IMR-90 (cell line): ENCODE results near the gene NPAS3. TPM values are rescaled to one million over a fixed set of nuclear protein-coding genes. Genes with fewer than 3 reads are reported as not detected.

Experiments
- ATAC-seq: fragments of 200-7000 bp; cut with Tn5 transposase; 2 replicates; pipeline ENCODE4 v1.9.1; 2020; ENCODE audit warnings: low read depth, mild to moderate bottlenecking, moderate library complexity
- BruUV-seq: library from RNA; stranded (reverse); fragments of 400-500 nt; replicated peaks from 2 replicates; lab custom pipeline; 2021; lab: Mats Ljungman, UMichigan
- CTCF ChIA-PET: fragments of 300-600 bp; formaldehyde crosslinking; extraction: SDS; loops from one replicate; lab custom pipeline; 2021; ENCODE audit warnings: antibody characterized with exemption; lab: Yijun Ruan, JAX
- POLR2A ChIA-PET: fragments of 300-600 bp; sonication (Branson Sonifier 250); formaldehyde crosslinking; loops from one replicate; lab custom pipeline; 2022; ENCODE audit warnings: antibody characterized with exemption; ENCODE audit not compliant: unreplicated experiment; lab: Charles Lee
- DNase-seq: peaks from one replicate; pipeline ENCODE4 v3.0.0; 2013
- H2AFZ ChIP-seq: replicated peaks from 2 replicates; pipeline ENCODE3; 2013; ENCODE audit warnings: low read length, mild to moderate bottlenecking; ENCODE audit not compliant: poor library complexity
- H2AK5ac ChIP-seq: 2 replicates; pipeline ENCODE4 v1.6.1; 2013; ENCODE audit warnings: low read depth, low read length, inconsistent platforms
- H2AK9ac ChIP-seq: replicated peaks from 2 replicates; pipeline ENCODE3; 2013; ENCODE audit warnings: mild to moderate bottlenecking, low read depth, low read length, moderate library complexity; ENCODE audit not compliant: poor library complexity
- H2BK120ac ChIP-seq: 2 replicates; pipeline ENCODE4 v1.6.1; 2013; ENCODE audit warnings: low read depth, low read length, inconsistent platforms
- H2BK15ac ChIP-seq: 3 replicates; pipeline ENCODE4 v1.6.1; 2013; ENCODE audit warnings: low read depth, low read length, inconsistent platforms
- H2BK20ac ChIP-seq: 2 replicates; pipeline ENCODE4 v1.6.1; 2013; ENCODE audit warnings: low read depth, mild to moderate bottlenecking, inconsistent platforms, low read length, moderate library complexity
- H2BK5ac ChIP-seq: 2 replicates; pipeline ENCODE4 v1.6.1; 2013; ENCODE audit warnings: mild to moderate bottlenecking, low read depth, low read length, inconsistent platforms; ENCODE audit not compliant: poor library complexity, severe bottlenecking
- H3K14ac ChIP-seq: replicated peaks from 2 replicates; pipeline ENCODE4 v1.6.1; 2013; ENCODE audit warnings: low read depth, low read length, inconsistent platforms
- H3K18ac ChIP-seq: 2 replicates; pipeline ENCODE4 v1.6.1; 2013; ENCODE audit warnings: low read depth, low read length, control low read depth
- H3K23ac ChIP-seq: 2 replicates; pipeline ENCODE4 v1.6.1; 2013; ENCODE audit warnings: low read depth, low read length, inconsistent platforms
- H3K27ac ChIP-seq: 2 replicates; pipeline ENCODE4 v1.5.1; 2013; ENCODE audit warnings: mild to moderate bottlenecking, control low read depth, low read length; ENCODE audit not compliant: insufficient read depth
- H3K27me3 ChIP-seq: 2 replicates; pipeline ENCODE4 v1.6.1; 2013; ENCODE audit warnings: low read length; ENCODE audit not compliant: control insufficient read depth, insufficient read depth
- H3K36me3 ChIP-seq: 2 replicates; pipeline ENCODE4 v1.6.1; 2013; ENCODE audit warnings: low read length, mixed read lengths; ENCODE audit not compliant: control insufficient read depth, insufficient read depth
- H3K4ac ChIP-seq: 2 replicates; pipeline ENCODE4 v1.6.1; 2013; ENCODE audit warnings: low read depth, low read length, inconsistent platforms
- H3K4me1 ChIP-seq: 2 replicates; pipeline ENCODE4 v1.6.1; 2013; ENCODE audit warnings: low read length, mixed read lengths; ENCODE audit not compliant: control insufficient read depth, insufficient read depth
- H3K4me2 ChIP-seq: 2 replicates; pipeline ENCODE4 v1.6.1; 2013; ENCODE audit warnings: low read depth, mild to moderate bottlenecking, control low read depth, low read length, moderate library complexity
- H3K4me3 ChIP-seq: 2 replicates; pipeline ENCODE4 v1.5.1; 2013; ENCODE audit warnings: low read depth, mild to moderate bottlenecking, control low read depth, low read length, moderate library complexity; ENCODE audit not compliant: insufficient read depth
- H3K56ac ChIP-seq: 2 replicates; pipeline ENCODE4 v1.6.1; 2013; ENCODE audit warnings: low read length, inconsistent platforms; ENCODE audit not compliant: insufficient read depth; ENCODE audit errors: extremely low read depth
- H3K79me1 ChIP-seq, 2 experiments: 2 replicates each; pipeline ENCODE4 v1.6.1; 2013; ENCODE audit warnings: low read length in 2 of 2, inconsistent platforms in 1 of 2, low read depth in 1 of 2
- H3K9ac ChIP-seq: 2 replicates; pipeline ENCODE4 v1.6.1; 2013; ENCODE audit warnings: low read depth, low read length, control low read depth
- H3K9me1 ChIP-seq: 2 replicates; pipeline ENCODE4 v1.6.1; 2013; ENCODE audit warnings: low read length, inconsistent platforms; ENCODE audit not compliant: insufficient read depth
- H3K9me3 ChIP-seq: 2 replicates; pipeline ENCODE4 v1.6.1; 2013; ENCODE audit warnings: low read length; ENCODE audit not compliant: control insufficient read depth, insufficient read depth
- H4K20me1 ChIP-seq: 2 replicates; pipeline ENCODE4 v1.6.1; 2013; ENCODE audit warnings: low read length, inconsistent platforms; ENCODE audit not compliant: insufficient read depth
- H4K5ac ChIP-seq: 2 replicates; pipeline ENCODE4 v1.6.1; 2013; ENCODE audit warnings: mild to moderate bottlenecking, low read depth, low read length, control low read depth
- H4K8ac ChIP-seq, 2 experiments: 2 replicates each; pipeline ENCODE4 v1.6.1; 2013; ENCODE audit warnings: low read depth in 2 of 2, low read length in 2 of 2, control low read depth in 1 of 2, inconsistent platforms in 1 of 2
- H4K91ac ChIP-seq: 2 replicates; pipeline ENCODE4 v1.6.1; 2013; ENCODE audit warnings: low read depth, low read length, inconsistent platforms; ENCODE audit not compliant: insufficient read depth
- BHLHE40 ChIP-seq: fragments of 150-350 bp; IDR thresholded peaks from 2 replicates; pipeline ENCODE4 v1.6.1; 2016; ENCODE audit warnings: mild to moderate bottlenecking, low read depth, low read length
- CEBPB ChIP-seq: IDR thresholded peaks from 2 replicates; pipeline ENCODE4 v1.6.1; 2012; ENCODE audit warnings: low read depth, low read length, improper control_type of control experiment
- CHD1 ChIP-seq: IDR thresholded peaks from 2 replicates; pipeline ENCODE4 v1.6.1; 2012; ENCODE audit warnings: low read depth, low read length, improper control_type of control experiment
- FOS ChIP-seq: fragments of 150-350 bp; IDR thresholded peaks from 2 replicates; pipeline ENCODE4 v1.6.1; 2016; ENCODE audit warnings: low read depth, low read length
- MAFK ChIP-seq: IDR thresholded peaks from 2 replicates; pipeline ENCODE4 v1.6.1; 2012; ENCODE audit warnings: low read depth, low read length, improper control_type of control experiment
- MAZ ChIP-seq: IDR thresholded peaks from 2 replicates; pipeline ENCODE4 v1.6.1; 2012; ENCODE audit warnings: low read depth, mild to moderate bottlenecking, low read length, improper control_type of control experiment, moderate library complexity, borderline replicate concordance
- MXI1 ChIP-seq: IDR thresholded peaks from 2 replicates; pipeline ENCODE4 v1.6.1; 2012; ENCODE audit warnings: low read depth, mild to moderate bottlenecking, low read length, moderate library complexity, borderline replicate concordance
- NFE2L2 ChIP-seq: fragments of 150-350 bp; IDR thresholded peaks from 2 replicates; pipeline ENCODE4 v1.6.1; 2016; ENCODE audit warnings: low read depth, mild to moderate bottlenecking, low read length
- POLR2A ChIP-seq: IDR thresholded peaks from 2 replicates; pipeline ENCODE4 v1.6.1; 2012; ENCODE audit warnings: mild to moderate bottlenecking, low read depth, low read length
- RAD21 ChIP-seq: IDR thresholded peaks from 2 replicates; pipeline ENCODE4 v1.6.1; 2012; ENCODE audit warnings: low read length, improper control_type of control experiment
- RCOR1 ChIP-seq: IDR thresholded peaks from 2 replicates; pipeline ENCODE4 v1.6.1; 2012; ENCODE audit warnings: mild to moderate bottlenecking, low read length, improper control_type of control experiment; ENCODE audit not compliant: insufficient replicate concordance
- RFX5 ChIP-seq: IDR thresholded peaks from 2 replicates; pipeline ENCODE4 v1.8.0; 2012; ENCODE audit warnings: low read depth, mild to moderate bottlenecking, low read length, moderate library complexity
- SMC3 ChIP-seq: fragments of 150-350 bp; IDR thresholded peaks from 2 replicates; pipeline ENCODE4 v1.6.1; 2016; ENCODE audit warnings: low read depth, mild to moderate bottlenecking, antibody characterized with exemption, low read length, moderate library complexity
- USF2 ChIP-seq: fragments of 150-350 bp; IDR thresholded peaks from 2 replicates; pipeline ENCODE4 v1.6.1; 2017; ENCODE audit warnings: mild to moderate bottlenecking, antibody characterized with exemption, low read length, low read depth
- WGBS, 2 experiments: methylation state at CpG; one replicate each; pipeline versions ENCODE4 v1.1.5 to v1.1.7; 2013; ENCODE audit warnings: missing lambda C conversion rate in 2 of 2; ENCODE audit not compliant: insufficient read length in 1 of 2; ENCODE audit errors: extremely low coverage in 2 of 2; 5-methylcytosine and 5-hydroxymethylcytosine counted together
- dilution Hi-C: fragments of 300-500 bp; cut with HindIII; formaldehyde crosslinking; loops from one replicate; pipeline ENCODE4 v1.14.3; 2018; ENCODE audit warnings: low sequenced_read_pairs; ENCODE audit not compliant: unreplicated experiment
- in situ Hi-C: fragments of 300-500 bp; cut with MboI; formaldehyde crosslinking; loops from 3 replicates; pipeline ENCODE4 v1.14.3; 2019; ENCODE audit warnings: low sequenced_read_pairs, inconsistent platforms, mixed read lengths
- intact Hi-C: fragments of 100-400 bp; cut with micrococcal nuclease; formaldehyde crosslinking; loops from 2 replicates; pipeline ENCODE4 v1.10.0; 2022
- polyA plus RNA-seq, 3 experiments: library from polyadenylated mRNA; depleted of rRNA; stranded (reverse); fragments of >200 nt; gene quantifications; 2 replicates each; pipeline ENCODE4 v1.2.3, GENCODE V29; 2012; ENCODE audit warnings: low replicate concordance in 1 of 3
- total RNA-seq: library from RNA; depleted of rRNA; stranded (reverse); fragments of >200 nt; gene quantifications from 2 replicates; pipeline ENCODE4 v1.2.3, GENCODE V29; 2012
- TF ChIP-seq, protein P1 (sequence below): fragments of 150-350 bp; IDR thresholded peaks from 2 replicates; pipeline ENCODE4 v1.6.1; 2016; ENCODE audit warnings: low read depth, mild to moderate bottlenecking, low read length, moderate library complexity, borderline replicate concordance
- TF ChIP-seq, protein P2 (sequence below): conservative IDR thresholded peaks from 2 replicates; pipeline ENCODE4 v1.5.1; 2012; ENCODE audit warnings: mild to moderate bottlenecking, low read depth, low read length, improper control_type of control experiment

Gene NPAS3
- total and polyA plus RNA-seq, 2 of the 4 experiments (the other 2 are of a cell fraction) = not detected

GRCh38 chr14:33240466-33240865 lies 301.8 kb downstream of the NPAS3 start:
- ATAC-seq (no peak), DNase-seq (no peak)
- Histone ChIP-seq H2BK120ac (no peak overlapping the region), H2AFZ (no peak overlapping the region), H3K4me2 (no peak overlapping the region), H3K79me1 (no peaks in the 10 kb centered on the region), H4K20me1 (no peaks in the 10 kb centered on the region), H4K5ac (no peak overlapping the region), H4K91ac (no peak overlapping the region), H2AK5ac (no peak overlapping the region), H3K4me3 (no peak overlapping the region), H2AK9ac (no peak overlapping the region), H3K56ac (no peak overlapping the region), H3K36me3 (no peaks in the 10 kb centered on the region), H3K4me1 (no peaks in the 10 kb centered on the region), H3K14ac (no peak overlapping the region), H3K18ac (no peak overlapping the region), H2BK5ac (no peak overlapping the region), H4K8ac (no peak overlapping the region), H3K27ac (no peak overlapping the region), H3K9me1 (no peaks in the 10 kb centered on the region), H3K9ac (no peak overlapping the region), H2BK20ac (no peak overlapping the region), H2BK15ac (no peak overlapping the region), H3K9me3 (no peaks in the 10 kb centered on the region), H3K23ac (no peak overlapping the region), H3K27me3 (no peaks in the 10 kb centered on the region), H3K4ac (no peak overlapping the region)
- no TSS peak for BruUV-seq
- dilution Hi-C loops (no loop called here), in situ Hi-C loops (no loop called here), intact Hi-C loops (no loop called here)
- CTCF ChIA-PET = no interaction called here
- WGBS, 2 experiments = no CpG with 5 or more reads among the region's 2 CpGs
- TF ChIP-seq, protein P1, sequence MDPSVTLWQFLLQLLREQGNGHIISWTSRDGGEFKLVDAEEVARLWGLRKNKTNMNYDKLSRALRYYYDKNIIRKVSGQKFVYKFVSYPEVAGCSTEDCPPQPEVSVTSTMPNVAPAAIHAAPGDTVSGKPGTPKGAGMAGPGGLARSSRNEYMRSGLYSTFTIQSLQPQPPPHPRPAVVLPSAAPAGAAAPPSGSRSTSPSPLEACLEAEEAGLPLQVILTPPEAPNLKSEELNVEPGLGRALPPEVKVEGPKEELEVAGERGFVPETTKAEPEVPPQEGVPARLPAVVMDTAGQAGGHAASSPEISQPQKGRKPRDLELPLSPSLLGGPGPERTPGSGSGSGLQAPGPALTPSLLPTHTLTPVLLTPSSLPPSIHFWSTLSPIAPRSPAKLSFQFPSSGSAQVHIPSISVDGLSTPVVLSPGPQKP = no peak
- TF ChIP-seq USF2 (no peak), NFE2L2 (no peak), SMC3 (no peak), RFX5 (no peak), CHD1 (no peak), MXI1 (no peak), BHLHE40 (no peak), POLR2A (no peak), CEBPB (no peak), RAD21 (no peak), RCOR1 (no peak), FOS (no peak), MAZ (no peak), MAFK (no peak)
- TF ChIP-seq, protein P2, sequence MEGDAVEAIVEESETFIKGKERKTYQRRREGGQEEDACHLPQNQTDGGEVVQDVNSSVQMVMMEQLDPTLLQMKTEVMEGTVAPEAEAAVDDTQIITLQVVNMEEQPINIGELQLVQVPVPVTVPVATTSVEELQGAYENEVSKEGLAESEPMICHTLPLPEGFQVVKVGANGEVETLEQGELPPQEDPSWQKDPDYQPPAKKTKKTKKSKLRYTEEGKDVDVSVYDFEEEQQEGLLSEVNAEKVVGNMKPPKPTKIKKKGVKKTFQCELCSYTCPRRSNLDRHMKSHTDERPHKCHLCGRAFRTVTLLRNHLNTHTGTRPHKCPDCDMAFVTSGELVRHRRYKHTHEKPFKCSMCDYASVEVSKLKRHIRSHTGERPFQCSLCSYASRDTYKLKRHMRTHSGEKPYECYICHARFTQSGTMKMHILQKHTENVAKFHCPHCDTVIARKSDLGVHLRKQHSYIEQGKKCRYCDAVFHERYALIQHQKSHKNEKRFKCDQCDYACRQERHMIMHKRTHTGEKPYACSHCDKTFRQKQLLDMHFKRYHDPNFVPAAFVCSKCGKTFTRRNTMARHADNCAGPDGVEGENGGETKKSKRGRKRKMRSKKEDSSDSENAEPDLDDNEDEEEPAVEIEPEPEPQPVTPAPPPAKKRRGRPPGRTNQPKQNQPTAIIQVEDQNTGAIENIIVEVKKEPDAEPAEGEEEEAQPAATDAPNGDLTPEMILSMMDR = no peak
- POLR2A ChIA-PET = no interaction called here
